Measurements from ENCODE around the gene SLC66A1. TPM values are rescaled to one million over a fixed set of nuclear protein-coding genes. Genes with fewer than 3 reads are reported as not detected.

Gene SLC66A1
- total RNA-seq, 1 donor from 2014 or later, result 30.7 TPM

DNA sequence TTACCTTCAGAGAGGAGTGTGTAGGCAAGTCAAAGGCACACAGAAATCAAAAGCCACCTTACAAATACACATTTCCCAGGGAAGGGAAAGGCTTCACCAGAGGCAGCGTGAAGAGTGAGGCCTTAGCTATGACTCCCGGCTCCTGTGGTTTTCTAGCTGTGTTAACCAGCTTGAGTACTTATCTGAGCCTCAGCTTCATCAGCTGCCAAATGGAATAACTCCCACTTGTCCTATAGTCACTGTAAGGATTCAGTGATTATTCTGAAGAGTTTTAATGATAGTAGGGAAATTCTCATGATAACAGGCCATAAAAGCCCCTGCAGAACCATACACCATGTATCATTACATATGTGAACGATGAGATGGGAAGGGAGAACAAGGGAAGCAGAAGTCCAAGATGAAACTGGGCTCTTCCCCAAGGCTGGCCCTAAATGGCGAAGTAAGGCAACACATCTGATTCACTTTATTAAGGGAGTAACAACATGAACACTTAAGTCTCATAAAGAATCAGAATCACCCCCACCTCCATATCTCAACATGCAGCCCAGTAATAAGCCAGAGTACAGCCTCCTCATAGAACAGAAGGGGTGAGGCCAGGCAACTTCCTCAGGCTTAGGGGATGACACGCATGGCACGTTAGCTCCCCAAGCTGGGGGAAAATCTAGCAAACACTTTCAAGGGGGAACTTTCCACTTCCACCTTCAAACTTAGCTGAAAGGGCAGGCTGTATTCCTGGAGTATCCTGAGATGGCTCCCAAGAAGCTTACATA, 63.7 kb downstream of the SLC66A1 start:
- DNase-seq (ENCODE audit: low read depth), result peak; percentile 56

DNA sequence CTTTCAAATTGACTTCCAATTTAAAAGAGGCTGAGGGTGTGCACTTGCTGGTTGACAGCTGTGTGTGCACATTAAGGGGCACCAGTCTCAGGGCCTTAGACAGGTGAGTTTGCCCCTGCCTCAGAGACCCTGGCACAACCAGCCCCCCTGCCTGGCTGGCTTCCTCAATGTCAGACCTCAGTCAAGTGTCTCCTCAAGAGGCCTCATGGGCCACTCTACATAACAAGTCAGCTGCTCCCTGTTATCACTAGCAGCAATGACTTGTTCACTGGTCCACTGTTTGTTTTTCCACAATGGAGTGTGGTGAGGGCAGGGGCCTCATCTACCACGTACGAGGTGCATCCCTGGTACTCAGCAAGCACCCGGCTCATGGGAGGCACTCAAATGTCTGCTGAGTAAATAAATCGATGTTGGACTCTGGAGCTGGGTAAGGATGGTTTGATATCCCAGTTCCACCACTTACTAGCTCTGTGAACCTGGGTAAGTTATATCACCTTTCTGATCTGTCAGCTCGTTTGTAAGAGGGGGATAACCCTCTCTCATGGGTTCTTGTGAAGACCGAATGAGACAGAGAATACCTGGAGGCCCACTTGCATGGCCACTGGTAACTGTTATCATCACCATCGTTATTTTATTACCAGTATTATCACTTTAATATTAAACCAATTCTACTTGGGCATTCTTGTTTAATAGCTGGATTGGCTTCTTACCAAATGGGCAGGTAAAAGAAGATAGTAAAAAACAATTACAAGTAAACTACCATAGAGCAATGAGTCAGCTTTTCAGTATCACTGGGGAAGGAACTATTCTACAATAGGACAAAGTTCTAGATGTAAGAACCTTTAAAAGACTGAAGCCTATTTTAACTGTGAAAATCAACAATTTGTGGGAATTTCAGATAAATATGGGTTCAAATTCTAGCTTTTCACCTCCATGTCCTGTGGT, 64.6 kb downstream of the SLC66A1 start:
- DNase-seq (ENCODE audit: low read depth), result no peak

DNA sequence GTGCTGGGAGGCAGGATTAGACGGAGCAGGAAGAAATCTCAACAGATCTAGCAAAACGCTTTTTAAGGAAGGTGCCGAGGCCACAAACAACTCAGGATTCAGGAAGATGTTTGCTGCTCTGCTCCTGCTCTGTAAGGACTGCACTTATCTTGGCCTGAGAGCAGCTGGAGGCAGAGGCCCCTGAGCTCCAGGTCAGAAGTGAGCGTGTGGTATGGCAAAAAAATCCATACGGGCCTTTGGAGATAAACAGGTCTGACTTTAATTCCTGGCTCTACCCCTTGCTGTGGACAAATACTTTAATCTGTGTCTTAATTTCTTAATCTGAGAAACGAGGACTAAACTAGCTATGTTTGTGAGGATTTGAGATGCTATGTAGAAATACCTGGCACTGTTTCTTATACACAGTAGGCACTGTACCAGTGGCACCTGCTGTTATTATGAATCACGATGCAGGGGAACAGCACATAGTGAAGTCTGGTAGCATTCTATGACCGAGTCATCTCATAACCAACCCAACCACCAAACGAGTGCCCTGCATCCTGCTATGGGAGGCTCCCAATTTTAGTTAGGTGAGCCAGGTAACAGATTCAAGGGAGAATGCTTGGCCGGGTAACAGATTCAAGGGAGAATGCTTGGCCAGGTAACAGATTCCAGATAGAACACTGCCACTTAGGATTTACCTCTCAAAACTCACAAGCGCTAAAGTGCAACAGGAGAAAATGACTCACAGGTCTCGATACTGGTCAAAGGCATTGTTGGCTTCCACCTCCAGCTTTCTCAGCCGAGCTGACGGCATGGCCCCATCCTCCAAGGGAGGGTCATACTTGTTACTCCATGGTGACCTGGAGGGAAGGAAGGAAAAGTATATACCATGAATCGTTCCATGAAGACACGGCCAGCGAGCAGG, 65.9 kb downstream of the SLC66A1 start:
- no peak for DNase-seq (ENCODE audit: low read depth)

Other genes with a start within 250 kb of the SLC66A1 start
- gene UBR4, start 102.1 kb upstream of the SLC66A1 start, total RNA-seq, result 78.9 and 79.8 TPM in 2 replicates
- gene EMC1, start 60.8 kb upstream of the SLC66A1 start, total RNA-seq, result 71.7 and 85.0 TPM in 2 replicates
- gene MRTO4, start 60.5 kb upstream of the SLC66A1 start, total RNA-seq, result 36.0 and 36.1 TPM in 2 replicates
- gene AKR7A3, start 23.6 kb upstream of the SLC66A1 start, total RNA-seq, result 0.19 and 0.52 TPM in 2 replicates
- 101 and 168 TPM in 2 replicates for gene AKR7A2, start 182 bp upstream of the SLC66A1 start, total RNA-seq
- gene CAPZB, start 173.2 kb downstream of the SLC66A1 start, total RNA-seq, result 101 and 116 TPM in 2 replicates